Progenitor cell of endocrine pancreas (in vitro differentiated cells): ENCODE measurements around the gene LGALS7B. TPM values are rescaled to one million over a fixed set of nuclear protein-coding genes. Genes with fewer than 3 reads are reported as not detected.

Experiments used
- DNase-seq: peaks from one replicate; pipeline ENCODE4 v3.0.0; 2021; ENCODE audit warnings: low spot score; ENCODE audit not compliant: unreplicated experiment
- H3K27ac Mint-ChIP-seq: 2 replicates; pipeline ENCODE4 v1.8.0; 2021; ENCODE audit warnings: mild to moderate bottlenecking, moderate library complexity, mixed read lengths
- H3K27me3 Mint-ChIP-seq: 2 replicates; pipeline ENCODE4 v1.8.0; 2021; ENCODE audit warnings: mixed read lengths
- H3K36me3 Mint-ChIP-seq: 2 replicates; pipeline ENCODE4 v1.8.0; 2022; ENCODE audit warnings: mixed read lengths; ENCODE audit not compliant: insufficient read depth
- H3K4me1 Mint-ChIP-seq: 2 replicates; pipeline ENCODE4 v1.8.0; 2021; ENCODE audit warnings: low read depth, mixed read lengths
- H3K4me3 Mint-ChIP-seq: 2 replicates; pipeline ENCODE4 v1.8.0; 2021; ENCODE audit warnings: low read depth, mild to moderate bottlenecking, moderate library complexity, mixed read lengths
- H3K9me3 Mint-ChIP-seq: 2 replicates; pipeline ENCODE4 v1.8.0; 2021; ENCODE audit warnings: low read depth, mixed read lengths
- total RNA-seq: library from RNA; stranded (reverse); gene quantifications from 2 replicates; pipeline ENCODE4 v1.2.1, GENCODE V29; 2021
- TF ChIP-seq, protein P1 (sequence below): fragments of 200-600 bp; sonication (generic); IDR thresholded peaks from one replicate; pipeline ENCODE4 v1.5.0; 2021; ENCODE audit warnings: antibody characterized with exemption, mild to moderate bottlenecking; ENCODE audit not compliant: unreplicated experiment

LGALS7B gene
- total RNA-seq, 1 donor from 2014 or later, result not detected

GRCh38 chr19:38742296-38742695 is 46.7 kb upstream of the LGALS7B start:
- Mint-ChIP-seq H3K4me1 (peaks cover 3% of the 10 kb centered on the region), H3K36me3 (peaks cover 2% of the 10 kb centered on the region), H3K4me3 (no peak overlapping the region), H3K27me3 (peaks cover 13% of the 10 kb centered on the region), H3K27ac (no peak overlapping the region), H3K9me3 (no peaks in the 10 kb centered on the region)
- TF ChIP-seq, protein P1, sequence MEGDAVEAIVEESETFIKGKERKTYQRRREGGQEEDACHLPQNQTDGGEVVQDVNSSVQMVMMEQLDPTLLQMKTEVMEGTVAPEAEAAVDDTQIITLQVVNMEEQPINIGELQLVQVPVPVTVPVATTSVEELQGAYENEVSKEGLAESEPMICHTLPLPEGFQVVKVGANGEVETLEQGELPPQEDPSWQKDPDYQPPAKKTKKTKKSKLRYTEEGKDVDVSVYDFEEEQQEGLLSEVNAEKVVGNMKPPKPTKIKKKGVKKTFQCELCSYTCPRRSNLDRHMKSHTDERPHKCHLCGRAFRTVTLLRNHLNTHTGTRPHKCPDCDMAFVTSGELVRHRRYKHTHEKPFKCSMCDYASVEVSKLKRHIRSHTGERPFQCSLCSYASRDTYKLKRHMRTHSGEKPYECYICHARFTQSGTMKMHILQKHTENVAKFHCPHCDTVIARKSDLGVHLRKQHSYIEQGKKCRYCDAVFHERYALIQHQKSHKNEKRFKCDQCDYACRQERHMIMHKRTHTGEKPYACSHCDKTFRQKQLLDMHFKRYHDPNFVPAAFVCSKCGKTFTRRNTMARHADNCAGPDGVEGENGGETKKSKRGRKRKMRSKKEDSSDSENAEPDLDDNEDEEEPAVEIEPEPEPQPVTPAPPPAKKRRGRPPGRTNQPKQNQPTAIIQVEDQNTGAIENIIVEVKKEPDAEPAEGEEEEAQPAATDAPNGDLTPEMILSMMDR, result no peak
- no peak for DNase-seq

DNA sequence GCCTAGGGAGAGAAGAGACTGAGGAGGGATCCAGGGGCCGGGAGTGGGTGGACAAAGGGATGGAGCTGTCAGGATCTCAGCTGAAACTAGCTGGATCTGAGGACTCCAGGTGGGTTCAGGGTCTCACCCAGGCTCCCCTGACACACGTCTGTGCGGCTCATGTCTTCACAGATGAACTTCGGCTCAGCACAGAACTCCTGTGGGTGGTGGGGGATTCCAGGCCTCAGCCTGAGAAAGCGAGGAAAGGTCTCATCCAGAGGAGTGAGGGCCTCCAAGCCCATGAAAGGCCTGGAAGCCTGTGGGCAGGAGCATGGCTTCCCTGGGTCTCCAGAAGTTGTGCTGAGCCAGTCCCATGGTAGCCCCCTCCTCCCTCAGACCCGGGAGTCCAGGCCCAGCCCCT is 46.1 kb upstream of the LGALS7B start:
- no peaks in the 10 kb centered on the region for H3K36me3 Mint-ChIP-seq
- no peak for DNase-seq
- TF ChIP-seq, protein P1, result no peak
- H3K27ac Mint-ChIP-seq, result no peak overlapping the region
- no peaks in the 10 kb centered on the region for H3K9me3 Mint-ChIP-seq
- no peaks in the 10 kb centered on the region for H3K4me1 Mint-ChIP-seq
- no peak overlapping the region for H3K4me3 Mint-ChIP-seq
- H3K27me3 Mint-ChIP-seq, result peaks cover 8% of the 10 kb centered on the region

DNA sequence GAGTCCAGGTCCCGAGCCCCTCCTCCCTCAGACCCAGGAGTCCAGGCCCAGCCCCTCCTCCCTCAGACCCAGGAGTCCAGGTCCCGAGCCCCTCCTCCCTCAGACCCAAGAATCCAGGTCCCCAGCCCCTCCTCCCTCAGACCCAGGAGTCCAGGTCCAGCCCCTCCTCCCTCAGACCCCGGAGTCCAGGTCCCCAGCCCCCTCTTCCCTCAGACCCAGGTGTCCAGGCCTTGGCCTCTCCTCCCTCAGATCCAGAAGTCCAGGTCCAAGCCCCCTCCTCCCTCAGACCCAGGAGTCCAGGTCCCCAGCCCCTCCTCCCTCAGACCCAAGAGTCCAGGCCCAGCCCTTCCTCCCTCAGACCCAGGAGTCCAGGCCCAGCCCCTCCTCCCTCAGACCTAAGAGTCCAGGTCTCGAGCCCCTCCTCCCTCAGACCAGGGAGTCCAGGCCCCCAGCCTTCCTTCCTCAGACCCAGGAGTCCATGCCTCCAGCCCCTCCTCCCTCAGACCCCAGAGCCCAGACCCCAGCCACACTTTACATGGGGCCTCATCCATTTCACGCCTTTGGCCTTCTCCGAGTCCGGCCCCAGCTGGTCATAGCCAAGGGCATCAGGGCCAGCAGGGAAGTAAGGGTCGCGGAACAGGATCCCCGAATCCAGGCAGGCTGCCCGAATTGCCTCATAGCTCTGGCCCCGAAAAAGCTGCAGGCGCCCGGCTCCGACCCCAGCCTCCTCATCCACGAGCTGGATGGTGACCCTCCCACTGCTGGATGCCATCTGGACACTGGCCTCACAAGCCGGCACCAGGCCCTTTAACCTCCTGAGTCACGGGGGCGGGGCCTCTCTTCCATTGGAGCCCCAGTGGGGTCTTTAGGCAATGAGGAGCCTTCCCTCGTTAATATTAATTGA is 45.4 kb upstream of the LGALS7B start:
- no peak overlapping the region for H3K4me3 Mint-ChIP-seq

GRCh38 chr19:38744298-38744681 is 44.7 kb upstream of the LGALS7B start, which contains the start of gene CAPN12:
Gene CAPN12, minus strand, starts transcription at chr19:38744474. Its CDS starts 309 bp downstream, at chr19:38744165.
- TF ChIP-seq, protein P1, result no peak

More for the DNA sequence above, 45.4 kb upstream of the LGALS7B start:
- TF ChIP-seq, protein P1, result no peak
- Mint-ChIP-seq H3K27me3 (peaks cover 3% of the 10 kb centered on the region), H3K4me1 (no peaks in the 10 kb centered on the region), H3K27ac (no peak overlapping the region), H3K9me3 (no peaks in the 10 kb centered on the region), H3K36me3 (no peaks in the 10 kb centered on the region)
- no peak for DNase-seq

DNA sequence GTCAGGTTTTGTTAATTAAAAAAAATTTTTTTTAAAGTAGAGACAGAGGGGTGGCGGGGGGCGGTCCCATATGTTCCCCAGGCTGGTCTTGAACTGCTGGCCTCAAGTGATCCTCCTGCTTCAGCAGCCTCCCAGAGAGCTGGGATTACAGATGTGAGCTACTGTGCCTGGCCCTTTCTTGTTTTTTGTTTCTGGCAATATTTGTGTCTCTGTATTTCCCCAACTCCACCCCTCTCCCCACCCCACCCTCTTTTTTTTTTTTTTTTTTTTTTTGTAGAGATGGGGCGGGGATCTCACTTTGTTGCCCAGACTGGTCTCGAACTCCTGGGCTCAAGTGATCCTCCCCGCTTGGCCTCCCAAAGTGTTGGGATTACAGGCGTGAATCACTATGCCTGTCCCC is 44.1 kb upstream of the LGALS7B start:
- Mint-ChIP-seq H3K27ac (no peak overlapping the region), H3K4me1 (no peaks in the 10 kb centered on the region), H3K36me3 (no peaks in the 10 kb centered on the region), H3K27me3 (peaks cover under 1% of the 10 kb centered on the region), H3K4me3 (no peak overlapping the region), H3K9me3 (no peaks in the 10 kb centered on the region)
- TF ChIP-seq, protein P1, result no peak
- no peak for DNase-seq

More at GRCh38 chr19:38744298-38744681, 44.7 kb upstream of the LGALS7B start, which contains the start of gene CAPN12:
- Mint-ChIP-seq H3K9me3 (no peaks in the 10 kb centered on the region), H3K4me3 (no peak within 1 kb of the TSS), H3K27me3 (no peaks in the 10 kb centered on the region), H3K27ac (no peak within 1 kb of the TSS), H3K4me1 (no peaks in the 10 kb centered on the region), H3K36me3 (no peaks in the 10 kb centered on the region)
- no peak for DNase-seq
